Kidney epithelial cell (primary cell): Measurements from ENCODE around the gene KRTAP10-5. TPM values are rescaled to one million over a fixed set of nuclear protein-coding genes. Genes with fewer than 3 reads are reported as not detected.

Experiments used
- DNase-seq: peaks from one replicate; pipeline ENCODE4 v3.0.0-alpha.2; 2010; ENCODE audit warnings: low read depth
- H3K27me3 ChIP-seq: 2 replicates; pipeline ENCODE4 v1.6.0; 2011; ENCODE audit warnings: low read length; ENCODE audit not compliant: control insufficient read depth, insufficient read depth
- H3K36me3 ChIP-seq: 2 replicates; pipeline ENCODE4 v1.5.1; 2011; ENCODE audit warnings: low read length; ENCODE audit not compliant: control insufficient read depth, insufficient read depth
- H3K4me3 ChIP-seq: 2 replicates; pipeline ENCODE4 v1.5.1; 2011; ENCODE audit warnings: low read depth, mild to moderate bottlenecking, control low read depth, low read length
- CTCF ChIP-seq: IDR thresholded peaks from 2 replicates; pipeline ENCODE4 v1.5.1; 2011; ENCODE audit warnings: mild to moderate bottlenecking, moderate library complexity, low read length, control low read depth, inconsistent platforms; ENCODE audit not compliant: insufficient read depth, poor library complexity, severe bottlenecking
- total RNA-seq: library from RNA; depleted of rRNA; stranded (reverse); fragments of >200 nt; gene quantifications from 2 replicates; pipeline ENCODE4 v1.2.3, GENCODE V29; 2015

Gene KRTAP10-5
- total RNA-seq, 1 donor from 2014 or later, result not detected

- no peak for TF ChIP-seq CTCF
- Histone ChIP-seq H3K27me3 (no peaks in the 10 kb centered on the region), H3K36me3 (no peaks in the 10 kb centered on the region), H3K4me3 (no peak overlapping the region)
- no peak for DNase-seq
These were observed 37.7 kb downstream of the KRTAP10-5 start for GRCh38 chr21:44542716-44543115.

GRCh38 chr21:44540741-44541288 lies 39.6 kb downstream of the KRTAP10-5 start:
- no peak for TF ChIP-seq CTCF
- peaks cover 3% of the 10 kb centered on the region for H3K27me3 ChIP-seq
- H3K4me3 ChIP-seq, result no peak overlapping the region
- no peak for DNase-seq
- H3K36me3 ChIP-seq, result no peaks in the 10 kb centered on the region

GRCh38 chr21:44539991-44540666 lies 40.3 kb downstream of the KRTAP10-5 start, which contains the start of gene KRTAP10-1:
TSS of gene KRTAP10-1 (minus strand) at chr21:44540195. CDS start at chr21:44540150, 45 bp downstream.
- no peak within 1 kb of the TSS for H3K4me3 ChIP-seq

DNA sequence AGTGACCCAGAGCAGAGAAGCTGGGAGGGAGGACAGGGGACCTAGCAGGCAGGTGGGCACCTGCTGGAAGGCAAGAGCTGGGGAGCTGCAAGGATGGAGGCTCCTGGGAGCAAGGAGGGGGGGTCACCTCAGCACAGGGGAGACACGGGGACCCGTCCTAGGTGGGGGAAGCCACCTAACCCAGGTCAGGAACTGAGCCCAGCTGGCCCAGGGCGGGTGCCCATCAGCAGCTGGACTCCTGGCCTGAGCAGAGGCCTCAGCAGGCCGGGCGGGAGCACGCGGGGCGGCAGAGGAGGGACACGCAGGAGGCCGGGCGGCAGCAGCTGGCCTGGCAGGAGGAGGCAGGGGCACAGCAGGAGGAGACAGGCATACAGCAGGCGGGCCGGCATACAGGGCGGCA lies 41.4 kb downstream of the KRTAP10-5 start:
- no peaks in the 10 kb centered on the region for H3K36me3 ChIP-seq
- no peak for TF ChIP-seq CTCF
- no peak for DNase-seq
- H3K4me3 ChIP-seq, result no peak overlapping the region
- H3K27me3 ChIP-seq, result peaks cover 3% of the 10 kb centered on the region

More at GRCh38 chr21:44539991-44540666, 40.3 kb downstream of the KRTAP10-5 start, which contains the start of gene KRTAP10-1:
- peaks cover 3% of the 10 kb centered on the region for H3K27me3 ChIP-seq
- no peaks in the 10 kb centered on the region for H3K36me3 ChIP-seq
- TF ChIP-seq CTCF, result no peak
- no peak for DNase-seq

GRCh38 chr21:44537930-44538911 lies 42.2 kb downstream of the KRTAP10-5 start:
- Histone ChIP-seq H3K27me3 (peaks cover 3% of the 10 kb centered on the region), H3K36me3 (no peaks in the 10 kb centered on the region), H3K4me3 (no peak overlapping the region)
- DNase-seq, result no peak
- no peak for TF ChIP-seq CTCF
